WTC11 (cell line): ENCODE data around the gene PURA.

Source experiments
- ELF4 ChIP-seq: sonication (generic); formaldehyde crosslinking; IDR thresholded peaks from 2 replicates; pipeline ENCODE4 v1.8.1; 2022; ENCODE audit warnings: low read depth, mild to moderate bottlenecking, moderate library complexity, missing genetic modification reagents
- ZNF317 ChIP-seq: sonication (generic); formaldehyde crosslinking; IDR thresholded peaks from 2 replicates; pipeline ENCODE4 v1.8.1; 2023; ENCODE audit warnings: low read depth, mild to moderate bottlenecking, moderate library complexity, missing genetic modification reagents, borderline replicate concordance
- ZNF423 ChIP-seq: fragments of 250-450 bp; sonication (Bioruptor Pico); IDR thresholded peaks from 2 replicates; pipeline ENCODE4 v2.1.2; 2022; ENCODE audit warnings: mild to moderate bottlenecking, moderate library complexity
- TF ChIP-seq, protein P1 (sequence below): fragments of 200-600 bp; IDR thresholded peaks from 2 replicates; pipeline ENCODE4 v1.8.0; 2022; ENCODE audit warnings: antibody characterized with exemption
- TF ChIP-seq, protein P2 (sequence below): sonication (generic); formaldehyde crosslinking; conservative IDR thresholded peaks from 2 replicates; pipeline ENCODE4 v1.8.1; 2023; ENCODE audit warnings: mild to moderate bottlenecking, low read depth, missing genetic modification reagents, moderate library complexity
- TF ChIP-seq, protein P3 (sequence below): sonication (generic); formaldehyde crosslinking; IDR thresholded peaks from 2 replicates; pipeline ENCODE4 v1.8.0; 2022; ENCODE audit warnings: mild to moderate bottlenecking, missing genetic modification reagents
- TF ChIP-seq, protein P4 (sequence below): sonication (generic); formaldehyde crosslinking; conservative IDR thresholded peaks from 2 replicates; pipeline ENCODE4 v1.8.1; 2022; ENCODE audit warnings: mild to moderate bottlenecking, missing genetic modification reagents
- TF ChIP-seq, protein P5 (sequence below): sonication (generic); formaldehyde crosslinking; IDR thresholded peaks from 2 replicates; pipeline ENCODE4 v1.8.1; 2022; ENCODE audit warnings: low read depth, mild to moderate bottlenecking, moderate library complexity, missing genetic modification reagents, borderline replicate concordance
- TF ChIP-seq, protein P6 (sequence below): sonication (generic); formaldehyde crosslinking; IDR thresholded peaks from 2 replicates; pipeline ENCODE4 v1.8.0; 2022; ENCODE audit warnings: mild to moderate bottlenecking, missing genetic modification reagents

DNA sequence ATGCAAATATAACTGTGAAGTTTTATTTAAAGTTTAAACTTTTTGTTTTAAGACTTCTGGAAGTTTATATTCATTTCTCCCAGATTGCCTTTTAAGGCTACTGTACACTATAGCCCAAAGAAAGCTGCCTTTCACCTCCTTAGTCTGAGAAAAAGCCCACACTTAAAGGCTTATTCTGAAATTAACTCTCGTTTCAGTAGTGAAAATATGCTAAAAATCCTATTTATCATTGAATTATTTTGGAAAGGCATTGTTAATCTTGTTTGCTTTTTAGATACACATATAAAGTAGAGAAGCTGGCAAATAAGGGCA is 3.3 kb upstream of the PURA start:
- TF ChIP-seq ZNF423 (CRISPR knock-in tag) (no peak), ELF4 (CRISPR knock-in tag) (no peak), ZNF317 (CRISPR knock-in tag) (no peak)
- TF ChIP-seq, protein P1, sequence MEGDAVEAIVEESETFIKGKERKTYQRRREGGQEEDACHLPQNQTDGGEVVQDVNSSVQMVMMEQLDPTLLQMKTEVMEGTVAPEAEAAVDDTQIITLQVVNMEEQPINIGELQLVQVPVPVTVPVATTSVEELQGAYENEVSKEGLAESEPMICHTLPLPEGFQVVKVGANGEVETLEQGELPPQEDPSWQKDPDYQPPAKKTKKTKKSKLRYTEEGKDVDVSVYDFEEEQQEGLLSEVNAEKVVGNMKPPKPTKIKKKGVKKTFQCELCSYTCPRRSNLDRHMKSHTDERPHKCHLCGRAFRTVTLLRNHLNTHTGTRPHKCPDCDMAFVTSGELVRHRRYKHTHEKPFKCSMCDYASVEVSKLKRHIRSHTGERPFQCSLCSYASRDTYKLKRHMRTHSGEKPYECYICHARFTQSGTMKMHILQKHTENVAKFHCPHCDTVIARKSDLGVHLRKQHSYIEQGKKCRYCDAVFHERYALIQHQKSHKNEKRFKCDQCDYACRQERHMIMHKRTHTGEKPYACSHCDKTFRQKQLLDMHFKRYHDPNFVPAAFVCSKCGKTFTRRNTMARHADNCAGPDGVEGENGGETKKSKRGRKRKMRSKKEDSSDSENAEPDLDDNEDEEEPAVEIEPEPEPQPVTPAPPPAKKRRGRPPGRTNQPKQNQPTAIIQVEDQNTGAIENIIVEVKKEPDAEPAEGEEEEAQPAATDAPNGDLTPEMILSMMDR, result no peak
- TF ChIP-seq, protein P2, sequence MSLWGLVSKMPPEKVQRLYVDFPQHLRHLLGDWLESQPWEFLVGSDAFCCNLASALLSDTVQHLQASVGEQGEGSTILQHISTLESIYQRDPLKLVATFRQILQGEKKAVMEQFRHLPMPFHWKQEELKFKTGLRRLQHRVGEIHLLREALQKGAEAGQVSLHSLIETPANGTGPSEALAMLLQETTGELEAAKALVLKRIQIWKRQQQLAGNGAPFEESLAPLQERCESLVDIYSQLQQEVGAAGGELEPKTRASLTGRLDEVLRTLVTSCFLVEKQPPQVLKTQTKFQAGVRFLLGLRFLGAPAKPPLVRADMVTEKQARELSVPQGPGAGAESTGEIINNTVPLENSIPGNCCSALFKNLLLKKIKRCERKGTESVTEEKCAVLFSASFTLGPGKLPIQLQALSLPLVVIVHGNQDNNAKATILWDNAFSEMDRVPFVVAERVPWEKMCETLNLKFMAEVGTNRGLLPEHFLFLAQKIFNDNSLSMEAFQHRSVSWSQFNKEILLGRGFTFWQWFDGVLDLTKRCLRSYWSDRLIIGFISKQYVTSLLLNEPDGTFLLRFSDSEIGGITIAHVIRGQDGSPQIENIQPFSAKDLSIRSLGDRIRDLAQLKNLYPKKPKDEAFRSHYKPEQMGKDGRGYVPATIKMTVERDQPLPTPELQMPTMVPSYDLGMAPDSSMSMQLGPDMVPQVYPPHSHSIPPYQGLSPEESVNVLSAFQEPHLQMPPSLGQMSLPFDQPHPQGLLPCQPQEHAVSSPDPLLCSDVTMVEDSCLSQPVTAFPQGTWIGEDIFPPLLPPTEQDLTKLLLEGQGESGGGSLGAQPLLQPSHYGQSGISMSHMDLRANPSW (CRISPR knock-in tag), result no peak
- TF ChIP-seq, protein P3, sequence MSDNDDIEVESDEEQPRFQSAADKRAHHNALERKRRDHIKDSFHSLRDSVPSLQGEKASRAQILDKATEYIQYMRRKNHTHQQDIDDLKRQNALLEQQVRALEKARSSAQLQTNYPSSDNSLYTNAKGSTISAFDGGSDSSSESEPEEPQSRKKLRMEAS, result no peak
- TF ChIP-seq, protein P4, sequence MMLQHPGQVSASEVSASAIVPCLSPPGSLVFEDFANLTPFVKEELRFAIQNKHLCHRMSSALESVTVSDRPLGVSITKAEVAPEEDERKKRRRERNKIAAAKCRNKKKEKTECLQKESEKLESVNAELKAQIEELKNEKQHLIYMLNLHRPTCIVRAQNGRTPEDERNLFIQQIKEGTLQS (CRISPR knock-in tag), result no peak
- TF ChIP-seq, protein P5, sequence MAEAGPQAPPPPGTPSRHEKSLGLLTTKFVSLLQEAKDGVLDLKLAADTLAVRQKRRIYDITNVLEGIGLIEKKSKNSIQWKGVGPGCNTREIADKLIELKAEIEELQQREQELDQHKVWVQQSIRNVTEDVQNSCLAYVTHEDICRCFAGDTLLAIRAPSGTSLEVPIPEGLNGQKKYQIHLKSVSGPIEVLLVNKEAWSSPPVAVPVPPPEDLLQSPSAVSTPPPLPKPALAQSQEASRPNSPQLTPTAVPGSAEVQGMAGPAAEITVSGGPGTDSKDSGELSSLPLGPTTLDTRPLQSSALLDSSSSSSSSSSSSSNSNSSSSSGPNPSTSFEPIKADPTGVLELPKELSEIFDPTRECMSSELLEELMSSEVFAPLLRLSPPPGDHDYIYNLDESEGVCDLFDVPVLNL (CRISPR knock-in tag), result no peak
- TF ChIP-seq, protein P6, sequence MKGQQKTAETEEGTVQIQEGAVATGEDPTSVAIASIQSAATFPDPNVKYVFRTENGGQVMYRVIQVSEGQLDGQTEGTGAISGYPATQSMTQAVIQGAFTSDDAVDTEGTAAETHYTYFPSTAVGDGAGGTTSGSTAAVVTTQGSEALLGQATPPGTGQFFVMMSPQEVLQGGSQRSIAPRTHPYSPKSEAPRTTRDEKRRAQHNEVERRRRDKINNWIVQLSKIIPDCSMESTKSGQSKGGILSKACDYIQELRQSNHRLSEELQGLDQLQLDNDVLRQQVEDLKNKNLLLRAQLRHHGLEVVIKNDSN (CRISPR knock-in tag), result no peak
